ENCODE measurements around the gene PHYHD1.
"Not testable (repeated sequence)": the region's sequence is repeated elsewhere in the genome, so short reads cannot be mapped to it uniquely, and the experiment has no call there.

GRCh38 chr9:128944966-128945365, 24.2 kb downstream of the PHYHD1 start:
- not testable (repeated sequence) for TF ChIP-seq REST (IDR thresholded peaks at IDR 0.05); CTCF (IDR thresholded peaks at IDR 0.05); JUN (IDR thresholded peaks at IDR 0.05); KDM1A (IDR thresholded peaks at IDR 0.05; ENCODE audit: low read depth); USF2 (IDR thresholded peaks at IDR 0.05); EP300 (IDR thresholded peaks at IDR 0.05); POLR2A (IDR thresholded peaks at IDR 0.05; ENCODE audit: low read length); RAD21 (conservative IDR thresholded peaks at IDR 0.05 in 1 of 2, IDR thresholded peaks at IDR 0.05 in 1 of 2); MAZ (IDR thresholded peaks at IDR 0.05; ENCODE audit: borderline replicate concordance, low read depth, low read length); RCOR1 (IDR thresholded peaks at IDR 0.05; ENCODE audit: low read depth, low read length); MAX (IDR thresholded peaks at IDR 0.05); SMC3 (IDR thresholded peaks at IDR 0.05); MAFK (IDR thresholded peaks at IDR 0.05; ENCODE audit: partially characterized antibody)

Measured in A549 (cell line).